MM.1S (cell line): Measurements from ENCODE around the gene PTPN18.

Source experiments
- DNase-seq: peaks from one replicate; pipeline ENCODE4 v3.0.0-alpha.2; 2015
- H2AFZ ChIP-seq: fragments of 300-600 bp; sonication (generic); 2 replicates; pipeline ENCODE4 v1.6.0; 2016; ENCODE audit warnings: antibody characterized with exemption, low read length
- H3F3A ChIP-seq: fragments of 300-600 bp; sonication (generic); 2 replicates; pipeline ENCODE4 v1.6.1; 2016; ENCODE audit warnings: mild to moderate bottlenecking, antibody characterized with exemption, low read length, moderate library complexity, mixed read lengths; ENCODE audit not compliant: insufficient read depth
- H3K27ac ChIP-seq: fragments of 300-600 bp; sonication (generic); 2 replicates; pipeline ENCODE4 v1.5.1; 2016; ENCODE audit warnings: mild to moderate bottlenecking, low read length
- H3K27me3 ChIP-seq: fragments of 300-600 bp; sonication (generic); replicated peaks from 2 replicates; pipeline ENCODE4 v1.6.0; 2016; ENCODE audit warnings: low read length; ENCODE audit not compliant: insufficient read depth
- H3K36me3 ChIP-seq: fragments of 300-600 bp; sonication (generic); replicated peaks from 2 replicates; pipeline ENCODE4 v1.6.1; 2016; ENCODE audit warnings: mild to moderate bottlenecking, low read length, mixed read lengths; ENCODE audit not compliant: insufficient read depth
- H3K4me1 ChIP-seq: fragments of 300-600 bp; sonication (generic); 2 replicates; pipeline ENCODE4 v1.6.1; 2016; ENCODE audit warnings: low read length, mixed read lengths
- H3K4me2 ChIP-seq: fragments of 300-600 bp; sonication (generic); 2 replicates; pipeline ENCODE4 v1.6.0; 2016; ENCODE audit warnings: low read depth, low read length
- H3K4me3 ChIP-seq: fragments of 300-600 bp; sonication (generic); 2 replicates; pipeline ENCODE4 v1.5.1; 2016; ENCODE audit warnings: low read length, mixed read lengths
- H3K79me2 ChIP-seq: fragments of 300-600 bp; sonication (generic); 2 replicates; pipeline ENCODE4 v1.6.1; 2016; ENCODE audit warnings: mixed run types, low read length, mixed read lengths
- H3K9ac ChIP-seq: fragments of 300-600 bp; sonication (generic); 2 replicates; pipeline ENCODE4 v1.6.1; 2016; ENCODE audit warnings: low read length, mixed read lengths
- H3K9me2 ChIP-seq: fragments of 300-600 bp; sonication (generic); replicated peaks from 2 replicates; pipeline ENCODE4 v1.6.1; 2016; ENCODE audit warnings: mild to moderate bottlenecking, low read length, mixed read lengths; ENCODE audit not compliant: insufficient read depth
- H3K9me3 ChIP-seq: fragments of 300-600 bp; sonication (generic); replicated peaks from 2 replicates; pipeline ENCODE4 v1.6.1; 2016; ENCODE audit warnings: mild to moderate bottlenecking, low read length, mixed read lengths; ENCODE audit not compliant: insufficient read depth
- H4K20me1 ChIP-seq: fragments of 300-600 bp; sonication (generic); 2 replicates; pipeline ENCODE4 v1.6.1; 2016; ENCODE audit warnings: mild to moderate bottlenecking, low read length, moderate library complexity, mixed read lengths; ENCODE audit not compliant: insufficient read depth
- EZH2 ChIP-seq: fragments of 300-600 bp; sonication (generic); optimal IDR thresholded peaks from 2 replicates; pipeline ENCODE3; 2017; ENCODE audit warnings: low read depth, mild to moderate bottlenecking, antibody characterized with exemption, low read length, mixed read lengths
- EZH2phosphoT487 ChIP-seq: fragments of 300-600 bp; sonication (generic); IDR thresholded peaks from 2 replicates; pipeline ENCODE4 v1.6.1; 2018; ENCODE audit warnings: antibody characterized with exemption, low read length
- TF ChIP-seq, protein P1 (sequence below): fragments of 300-600 bp; sonication (generic); IDR thresholded peaks from 2 replicates; pipeline ENCODE4 v1.5.1; 2016; ENCODE audit warnings: antibody characterized with exemption, low read length, mixed read lengths

PTPN18 gene

DNA sequence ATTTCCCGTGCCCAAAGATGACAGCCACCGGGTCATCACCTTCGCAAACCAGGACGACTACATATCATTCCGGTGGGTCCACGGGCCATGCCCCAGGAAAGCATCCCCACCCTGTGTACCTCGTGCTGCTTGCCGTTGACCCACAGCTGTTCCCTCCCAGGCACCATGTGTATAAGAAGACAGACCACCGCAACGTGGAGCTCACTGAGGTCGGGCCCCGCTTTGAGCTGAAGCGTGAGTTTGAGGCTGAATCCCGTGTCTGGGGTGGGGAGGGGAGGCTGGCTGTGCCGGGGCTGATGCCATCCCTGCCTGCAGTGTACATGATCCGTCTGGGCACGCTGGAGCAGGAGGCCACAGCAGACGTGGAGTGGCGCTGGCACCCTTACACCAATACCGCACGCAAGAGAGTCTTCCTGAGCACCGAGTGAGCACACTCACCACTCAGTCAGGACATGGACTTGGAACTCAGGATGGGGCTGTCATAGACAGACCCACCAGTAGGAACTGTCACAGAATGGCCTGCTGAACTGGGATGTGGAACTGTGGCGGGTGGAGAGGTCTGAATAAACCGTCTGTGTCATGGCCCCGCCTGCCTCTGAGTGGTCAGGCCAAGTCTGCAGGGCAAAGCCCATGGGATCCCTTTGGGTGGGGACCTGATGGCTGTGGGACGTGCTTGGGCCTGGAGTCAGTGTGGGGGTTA lies 9.7 kb upstream of the PTPN18 start:
- no peaks in the 10 kb centered on the region for H3K4me1 ChIP-seq
- no peak overlapping the region for H3K9ac ChIP-seq
- no peaks in the 10 kb centered on the region for H3K9me3 ChIP-seq
- H3K9me2 ChIP-seq, result no peaks in the 10 kb centered on the region
- H3K27ac ChIP-seq, result no peak overlapping the region
- H3K36me3 ChIP-seq, result peaks cover 10% of the 10 kb centered on the region
- peaks cover 11% of the 10 kb centered on the region; the same call in 1 of the 2 replicates for H3F3A ChIP-seq
- no peak overlapping the region for H3K4me3 ChIP-seq
- H3K79me2 ChIP-seq, result peaks cover 40% of the 10 kb centered on the region
- DNase-seq, result no peak
- no peaks in the 10 kb centered on the region for H4K20me1 ChIP-seq
- H3K4me2 ChIP-seq, result no peak overlapping the region
- no peaks in the 10 kb centered on the region for H3K27me3 ChIP-seq
- TF ChIP-seq, protein P1, sequence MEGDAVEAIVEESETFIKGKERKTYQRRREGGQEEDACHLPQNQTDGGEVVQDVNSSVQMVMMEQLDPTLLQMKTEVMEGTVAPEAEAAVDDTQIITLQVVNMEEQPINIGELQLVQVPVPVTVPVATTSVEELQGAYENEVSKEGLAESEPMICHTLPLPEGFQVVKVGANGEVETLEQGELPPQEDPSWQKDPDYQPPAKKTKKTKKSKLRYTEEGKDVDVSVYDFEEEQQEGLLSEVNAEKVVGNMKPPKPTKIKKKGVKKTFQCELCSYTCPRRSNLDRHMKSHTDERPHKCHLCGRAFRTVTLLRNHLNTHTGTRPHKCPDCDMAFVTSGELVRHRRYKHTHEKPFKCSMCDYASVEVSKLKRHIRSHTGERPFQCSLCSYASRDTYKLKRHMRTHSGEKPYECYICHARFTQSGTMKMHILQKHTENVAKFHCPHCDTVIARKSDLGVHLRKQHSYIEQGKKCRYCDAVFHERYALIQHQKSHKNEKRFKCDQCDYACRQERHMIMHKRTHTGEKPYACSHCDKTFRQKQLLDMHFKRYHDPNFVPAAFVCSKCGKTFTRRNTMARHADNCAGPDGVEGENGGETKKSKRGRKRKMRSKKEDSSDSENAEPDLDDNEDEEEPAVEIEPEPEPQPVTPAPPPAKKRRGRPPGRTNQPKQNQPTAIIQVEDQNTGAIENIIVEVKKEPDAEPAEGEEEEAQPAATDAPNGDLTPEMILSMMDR, result no peak
- TF ChIP-seq EZH2phosphoT487, result no peak
- TF ChIP-seq EZH2, result no peak
- H2AFZ ChIP-seq, result no peak overlapping the region

DNA sequence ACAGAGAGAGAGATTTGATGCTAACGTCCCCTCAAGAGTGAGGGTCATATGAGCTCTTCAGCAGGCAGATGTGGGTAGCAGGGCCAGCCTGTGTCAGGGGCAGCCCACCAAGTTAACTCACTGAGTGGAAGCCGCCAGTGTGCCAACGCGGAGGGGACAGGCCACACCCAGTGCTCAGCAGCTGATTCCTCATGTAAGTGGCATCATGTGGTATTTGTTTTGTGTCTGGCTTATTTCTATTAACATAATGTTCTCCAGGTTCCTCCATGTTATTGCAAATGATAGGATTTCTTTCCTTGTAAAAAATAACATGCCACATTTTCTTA lies 9.2 kb upstream of the PTPN18 start:
- Histone ChIP-seq H4K20me1 (no peaks in the 10 kb centered on the region), H3K9me2 (no peaks in the 10 kb centered on the region), H3K79me2 (peaks cover 40% of the 10 kb centered on the region), H3K27ac (no peak overlapping the region), H3K4me2 (no peak overlapping the region), H2AFZ (no peak overlapping the region), H3K4me1 (peaks cover 4% of the 10 kb centered on the region; the same call in 1 of the 2 replicates), H3F3A (peaks cover 11% of the 10 kb centered on the region; the same call in 1 of the 2 replicates), H3K36me3 (peaks cover 10% of the 10 kb centered on the region), H3K27me3 (no peaks in the 10 kb centered on the region), H3K9ac (no peak overlapping the region), H3K9me3 (no peaks in the 10 kb centered on the region), H3K4me3 (no peak overlapping the region)
- TF ChIP-seq, protein P1, result no peak
- no peak for TF ChIP-seq EZH2
- no peak for DNase-seq

DNA sequence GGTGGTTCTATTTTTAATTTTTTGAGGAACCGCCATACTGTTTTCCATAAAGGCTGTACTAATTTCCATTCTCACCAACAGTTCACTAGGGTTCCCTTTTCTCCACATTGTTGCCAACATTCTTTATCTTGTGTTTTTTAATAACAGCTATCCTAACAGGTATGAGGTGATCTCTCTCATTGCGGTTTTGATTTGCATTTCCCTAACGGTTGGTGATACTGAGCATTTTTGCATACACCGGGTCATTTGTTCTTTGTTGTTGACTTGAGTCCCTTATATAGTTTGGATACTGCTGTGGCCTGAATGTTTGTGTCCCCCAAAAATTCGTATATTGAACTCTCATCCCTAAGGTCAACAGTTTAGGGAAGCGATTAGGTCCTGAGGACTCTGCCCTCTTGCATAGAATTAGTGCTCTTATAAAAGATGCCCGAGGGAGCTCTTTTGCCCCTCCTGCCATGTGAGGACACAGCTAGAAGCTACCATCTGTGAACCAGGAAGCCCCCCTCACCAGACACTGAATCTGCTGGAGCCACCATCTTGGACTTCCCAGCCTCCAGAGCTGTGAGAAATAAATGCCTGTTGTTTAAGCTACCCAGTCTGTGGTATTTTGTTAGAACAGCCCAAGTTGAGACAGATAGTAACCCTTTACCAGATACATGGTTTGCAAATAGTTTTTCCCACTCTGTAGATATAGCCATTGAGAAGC lies 8.5 kb upstream of the PTPN18 start:
- Histone ChIP-seq H3K9ac (no peak overlapping the region), H3K9me3 (no peaks in the 10 kb centered on the region), H3K36me3 (peaks cover 10% of the 10 kb centered on the region), H3K9me2 (no peaks in the 10 kb centered on the region), H3K27ac (no peak overlapping the region), H4K20me1 (no peaks in the 10 kb centered on the region), H3K27me3 (no peaks in the 10 kb centered on the region), H3K4me2 (no peak overlapping the region), H3K79me2 (peaks cover 40% of the 10 kb centered on the region), H3K4me3 (no peak overlapping the region), H2AFZ (no peak overlapping the region), H3K4me1 (peaks cover 4% of the 10 kb centered on the region; the same call in 1 of the 2 replicates), H3F3A (peaks cover 8% of the 10 kb centered on the region; the same call in 1 of the 2 replicates)
- no peak for DNase-seq
- TF ChIP-seq, protein P1, result no peak
- no peak for TF ChIP-seq EZH2
- no peak for TF ChIP-seq EZH2phosphoT487
